SK-N-MC (cell line): ENCODE results near the gene NINJ2.
"Not testable (repeated sequence)": the region's sequence is repeated elsewhere in the genome, so short reads cannot be mapped to it uniquely, and the experiment has no call there.

Source experiments
- DNase-seq: peaks from one replicate; pipeline ENCODE4 v3.0.0-alpha.2; 2011; ENCODE audit warnings: low read depth, low spot score
- H3K27ac ChIP-seq: fragments of 200-600 bp; sonication (generic); 2 replicates; pipeline ENCODE4 v1.5.1; 2016; ENCODE audit warnings: mixed run types
- H3K36me3 ChIP-seq: fragments of 200-600 bp; sonication (generic); 2 replicates; pipeline ENCODE4 v1.6.1; 2017; ENCODE audit warnings: antibody characterized with exemption, low read length, mixed read lengths; ENCODE audit not compliant: insufficient read depth
- H3K4me3 ChIP-seq: fragments of 200-600 bp; sonication (generic); 2 replicates; pipeline ENCODE4 v1.5.1; 2016
- H3K9ac ChIP-seq: fragments of 200-600 bp; sonication (generic); 2 replicates; pipeline ENCODE4 v1.8.0; 2017; ENCODE audit warnings: mixed run types, mixed read lengths; ENCODE audit not compliant: insufficient read length
- H3K9me3 ChIP-seq: fragments of 200-600 bp; sonication (generic); 2 replicates; pipeline ENCODE4 v1.6.1; 2017; ENCODE audit warnings: low read depth, mild to moderate bottlenecking, antibody characterized with exemption, low read length, moderate library complexity, mixed read lengths
- EZH2 ChIP-seq: fragments of 200-600 bp; sonication (generic); IDR thresholded peaks from one replicate; pipeline ENCODE4 v1.6.1; 2017; ENCODE audit warnings: antibody characterized with exemption
- FOXP2 ChIP-seq: optimal IDR thresholded peaks from 2 replicates; pipeline ENCODE3; 2011; ENCODE audit warnings: mild to moderate bottlenecking, moderate library complexity; ENCODE audit not compliant: insufficient read depth; ENCODE audit errors: extremely low read length, control extremely low read depth
- POLR2AphosphoS5 ChIP-seq: IDR thresholded peaks from 2 replicates; pipeline ENCODE4 v1.6.1; 2012; ENCODE audit warnings: mild to moderate bottlenecking, low read depth, low read length, borderline replicate concordance

Gene NINJ2

DNA sequence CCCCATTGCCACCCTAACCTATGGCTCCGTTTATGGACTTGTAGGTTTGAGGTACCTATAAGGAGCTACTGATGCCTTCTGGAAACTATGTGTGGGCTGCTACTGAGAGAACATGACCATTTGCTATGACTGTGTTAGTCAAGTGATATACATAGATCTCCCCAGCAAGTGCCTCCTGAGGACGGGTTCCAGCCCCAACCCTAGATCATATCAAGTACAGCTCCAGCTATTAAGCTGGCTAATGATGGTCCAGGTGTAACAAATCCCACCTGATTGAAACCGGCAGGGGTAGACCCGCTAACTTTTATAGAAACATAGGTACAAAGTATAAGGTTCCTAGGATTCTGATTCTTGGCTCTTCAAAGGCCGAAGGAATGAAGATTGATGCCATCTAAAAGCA, 23.7 kb downstream of the NINJ2 start:
- TF ChIP-seq FOXP2, result no peak
- no peak for TF ChIP-seq EZH2
- TF ChIP-seq POLR2AphosphoS5, result no peak
- Histone ChIP-seq H3K4me3 (no peak overlapping the region), H3K27ac (no peak overlapping the region), H3K9ac (no peak overlapping the region), H3K36me3 (no peaks in the 10 kb centered on the region), H3K9me3 (no peaks in the 10 kb centered on the region)
- no peak for DNase-seq

DNA sequence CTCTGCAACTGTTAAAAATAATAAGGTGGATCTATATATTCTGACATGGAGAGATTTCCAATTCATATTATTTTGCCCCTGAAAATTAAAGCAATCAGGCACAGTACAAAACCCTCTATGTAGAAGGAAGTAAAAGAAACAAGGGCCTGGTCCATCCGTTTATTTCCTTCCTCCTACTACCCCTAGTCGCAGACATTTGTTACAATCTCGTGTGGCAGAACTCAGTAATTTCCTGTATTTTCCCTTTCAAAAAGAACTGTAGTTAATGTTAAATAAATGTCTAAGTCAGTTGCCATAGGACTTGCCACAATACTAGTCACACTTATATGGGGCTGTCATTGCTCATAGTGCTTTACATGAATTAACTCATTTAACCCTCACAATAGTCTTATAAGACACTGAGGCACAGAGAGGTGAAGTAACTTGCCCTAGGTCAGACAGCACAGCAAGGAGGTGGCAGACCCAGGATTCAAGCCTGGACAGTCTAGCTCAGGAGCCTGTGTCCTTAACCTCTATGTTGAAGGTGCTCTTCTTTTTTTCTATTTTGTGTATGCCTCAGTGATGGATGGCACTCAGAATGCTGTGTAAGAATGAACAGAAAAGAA, 24.2 kb downstream of the NINJ2 start:
- no peaks in the 10 kb centered on the region for H3K36me3 ChIP-seq
- no peaks in the 10 kb centered on the region for H3K9me3 ChIP-seq
- TF ChIP-seq EZH2 (no peak), POLR2AphosphoS5 (no peak), FOXP2 (no peak)
- no peak for DNase-seq
- no peak overlapping the region for H3K27ac ChIP-seq
- no peak overlapping the region for H3K4me3 ChIP-seq
- H3K9ac ChIP-seq, result no peak overlapping the region

DNA sequence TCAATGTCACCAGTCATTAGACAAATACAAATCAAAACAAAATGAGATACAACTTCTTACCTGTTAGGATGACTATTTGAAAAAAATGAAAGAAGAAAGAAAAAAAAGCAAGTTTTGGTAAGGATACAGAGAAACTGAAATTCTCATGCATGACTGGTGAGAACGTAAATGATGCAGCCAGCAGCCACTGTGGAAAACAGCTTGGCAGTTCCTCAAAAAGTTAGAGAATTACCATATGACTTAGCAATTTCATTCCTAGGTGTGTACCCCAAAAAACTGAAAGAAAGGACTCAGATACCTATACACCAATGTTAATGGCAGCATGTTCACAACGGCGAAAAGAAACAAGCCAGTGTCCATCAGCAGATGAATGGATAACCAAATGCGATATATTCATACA, 26.6 kb downstream of the NINJ2 start:
- no peak overlapping the region for H3K27ac ChIP-seq
- DNase-seq, result no peak
- TF ChIP-seq FOXP2, result no peak
- no peak for TF ChIP-seq POLR2AphosphoS5
- TF ChIP-seq EZH2, result no peak

DNA sequence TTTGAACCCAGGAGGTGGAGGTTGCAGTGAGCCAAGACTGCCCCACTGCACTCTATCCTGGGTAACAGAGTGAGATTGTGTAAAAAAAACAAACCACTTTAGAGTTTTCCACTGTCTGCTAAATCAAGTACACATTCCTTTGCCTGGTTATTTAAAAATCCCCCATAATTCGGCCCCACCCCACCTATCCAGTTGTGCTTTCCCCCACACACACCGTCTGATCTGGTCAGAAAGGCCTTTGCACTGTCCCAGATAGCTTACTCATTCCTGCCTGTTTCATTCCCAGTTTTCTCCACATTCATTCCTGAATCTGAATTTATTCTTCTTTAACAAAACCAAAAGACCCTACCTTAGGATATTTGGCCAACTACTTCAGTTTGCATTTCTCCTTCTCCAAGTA, 29.5 kb downstream of the NINJ2 start:
- TF ChIP-seq FOXP2, result no peak
- TF ChIP-seq POLR2AphosphoS5, result no peak
- no peak for TF ChIP-seq EZH2
- no peak overlapping the region for H3K27ac ChIP-seq

More for the DNA sequence above, 26.6 kb downstream of the NINJ2 start:
- no peaks in the 10 kb centered on the region for H3K36me3 ChIP-seq
- H3K9me3 ChIP-seq, result no peaks in the 10 kb centered on the region
- H3K4me3 ChIP-seq, result no peak overlapping the region
- no peak overlapping the region for H3K9ac ChIP-seq

DNA sequence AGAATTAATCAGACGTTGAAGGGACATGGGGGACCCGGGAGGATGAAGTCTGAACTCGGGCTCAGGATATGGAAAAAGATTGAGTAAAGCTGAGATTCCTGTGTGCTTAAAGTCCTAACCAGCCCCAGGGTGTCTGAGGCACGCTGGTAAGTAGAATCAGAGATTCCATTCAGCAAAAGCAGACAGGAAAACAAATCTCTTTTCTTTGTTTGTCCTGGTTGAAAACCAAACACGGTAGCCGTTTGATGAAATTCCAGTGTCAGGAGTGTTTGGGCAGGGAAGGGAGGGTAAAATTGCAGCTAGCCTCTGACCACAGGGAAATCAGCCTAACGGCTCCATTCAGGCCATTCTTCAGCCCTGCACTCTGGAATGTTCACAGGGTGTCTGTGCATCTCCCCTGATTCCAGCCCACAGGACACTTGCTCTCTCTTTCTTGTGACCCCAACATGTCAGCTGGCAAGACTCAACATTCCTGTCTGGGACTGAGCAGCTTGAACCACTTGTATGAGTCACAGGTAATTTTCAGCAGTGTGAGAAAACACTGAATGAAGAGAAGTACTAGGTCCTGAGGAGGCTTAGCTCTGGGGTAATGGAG, 31.0 kb downstream of the NINJ2 start:
- Histone ChIP-seq H3K9ac (no peak overlapping the region), H3K36me3 (no peaks in the 10 kb centered on the region), H3K9me3 (no peaks in the 10 kb centered on the region), H3K27ac (no peak overlapping the region), H3K4me3 (no peak overlapping the region)
- TF ChIP-seq FOXP2 (no peak), EZH2 (no peak), POLR2AphosphoS5 (no peak)
- no peak for DNase-seq

More for the DNA sequence above, 29.5 kb downstream of the NINJ2 start:
- DNase-seq, result no peak
- Histone ChIP-seq H3K36me3 (no peaks in the 10 kb centered on the region), H3K4me3 (no peak overlapping the region), H3K9me3 (no peaks in the 10 kb centered on the region), H3K9ac (no peak overlapping the region)

DNA sequence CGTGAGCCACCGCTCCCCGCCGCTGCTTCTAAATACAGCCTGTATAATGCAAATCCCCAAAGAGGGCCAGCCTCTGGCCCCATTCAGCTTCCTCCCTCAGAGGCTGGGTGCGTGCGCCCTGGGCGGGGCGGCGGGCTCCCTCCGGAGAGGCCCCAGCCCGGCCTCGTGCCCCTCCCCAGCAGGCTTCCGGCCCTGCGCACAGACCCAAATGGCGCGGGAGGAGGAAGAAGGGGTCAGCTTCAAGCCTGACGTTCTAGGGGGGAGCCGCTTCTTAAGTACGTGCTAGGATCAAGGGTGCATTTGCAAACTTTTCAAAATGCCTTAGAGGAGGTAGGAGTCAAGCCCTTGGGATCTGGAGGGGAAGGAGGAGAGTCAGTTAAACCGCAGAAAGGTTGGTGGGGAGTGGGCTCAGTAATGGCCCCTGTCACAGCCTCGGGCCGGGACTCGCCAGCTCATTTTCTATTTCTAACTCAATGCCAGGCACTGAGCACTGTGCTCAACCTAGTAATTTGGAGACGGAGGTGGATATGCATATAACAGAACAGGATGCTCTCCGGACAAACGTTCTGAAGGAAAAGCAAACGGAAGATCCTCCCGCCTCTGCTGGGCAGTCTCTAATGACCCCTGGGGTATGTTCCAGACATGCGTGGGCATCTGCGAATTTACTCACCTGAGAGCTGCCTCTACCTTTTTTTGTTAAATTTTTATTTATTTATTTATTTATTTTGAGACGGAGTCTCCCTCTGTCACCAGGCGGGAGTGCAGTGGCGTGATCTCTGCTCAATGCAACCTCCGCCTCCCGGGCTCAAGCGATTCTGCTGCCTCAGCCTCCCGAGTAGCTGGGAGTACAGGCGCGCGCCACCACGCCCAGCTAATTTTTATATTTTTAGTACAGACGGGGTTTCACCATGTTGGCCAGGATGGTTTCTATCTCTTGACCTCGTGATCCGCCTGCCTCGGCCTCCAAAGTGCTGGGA, 32.3 kb downstream of the NINJ2 start:
- DNase-seq, result no peak
- no peak overlapping the region for H3K4me3 ChIP-seq
- TF ChIP-seq EZH2, result no peak
- no peak for TF ChIP-seq POLR2AphosphoS5
- no peak for TF ChIP-seq FOXP2
- no peaks in the 10 kb centered on the region for H3K9me3 ChIP-seq
- no peak overlapping the region for H3K27ac ChIP-seq
- no peaks in the 10 kb centered on the region for H3K36me3 ChIP-seq
- no peak overlapping the region for H3K9ac ChIP-seq

DNA sequence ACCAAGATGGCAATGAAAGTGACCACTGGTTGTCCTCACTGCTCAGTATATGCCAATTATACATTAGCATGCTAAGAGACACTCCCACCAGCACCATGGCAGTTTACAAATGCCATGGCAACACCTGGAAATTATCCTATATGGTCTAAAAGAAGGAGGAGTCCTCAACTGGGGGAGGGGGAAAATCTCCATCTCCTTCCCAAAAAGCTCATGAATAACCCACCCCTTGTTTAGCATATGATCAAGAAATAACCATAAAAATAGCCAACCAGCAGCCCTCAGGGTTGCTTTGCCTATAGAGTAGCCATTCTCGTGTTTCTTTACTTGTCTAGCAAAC, 34.5 kb downstream of the NINJ2 start:
- not testable (repeated sequence) for H3K9ac ChIP-seq, H3K9me3 ChIP-seq, DNase-seq, H3K27ac ChIP-seq, H3K36me3 ChIP-seq, H3K4me3 ChIP-seq

DNA sequence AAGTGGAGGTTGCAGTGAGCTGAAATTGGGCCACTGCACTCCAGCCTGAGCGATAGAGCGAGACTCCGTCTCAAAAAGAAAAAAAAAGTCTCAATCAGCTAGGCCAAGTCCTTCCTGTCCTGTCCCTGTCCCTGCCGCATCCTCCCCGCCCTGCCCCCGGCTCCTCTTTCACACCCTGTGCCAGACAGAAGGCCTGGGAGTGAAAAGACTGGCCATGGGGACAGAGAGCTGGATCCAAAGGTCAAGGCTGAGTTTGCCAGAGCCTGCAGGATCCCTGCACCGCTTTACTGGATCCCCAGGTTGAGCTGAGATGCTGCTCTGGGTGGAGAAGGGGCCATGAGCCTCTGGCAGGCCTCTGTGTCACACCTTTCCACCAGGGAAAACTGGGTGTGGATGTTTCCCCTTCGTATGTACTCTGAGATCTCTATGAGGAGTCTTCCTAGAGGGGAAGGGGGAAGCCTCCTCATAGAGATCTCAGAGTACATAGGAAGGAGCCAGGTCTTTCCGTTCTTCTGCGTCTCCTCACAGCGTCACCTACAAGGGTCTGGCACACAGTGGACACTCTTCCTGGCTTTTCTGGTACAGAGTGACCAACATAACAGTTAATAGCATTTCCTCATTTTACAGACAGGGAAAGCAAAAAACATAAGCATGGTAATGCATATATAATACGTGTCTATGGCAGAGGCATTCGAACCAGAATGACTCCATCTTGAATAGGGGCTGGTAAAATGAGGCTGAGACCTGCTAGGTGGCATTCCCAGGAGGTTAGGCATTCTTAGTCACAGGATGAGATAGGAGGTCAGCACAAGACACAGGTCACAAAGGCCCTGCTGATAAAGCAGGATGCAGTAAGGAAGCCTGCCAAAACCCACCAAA, 35.1 kb downstream of the NINJ2 start:
- DNase-seq, result no peak
- Histone ChIP-seq H3K9me3 (no peaks in the 10 kb centered on the region), H3K27ac (no peak overlapping the region), H3K4me3 (no peak overlapping the region), H3K9ac (no peak overlapping the region), H3K36me3 (no peaks in the 10 kb centered on the region)
- TF ChIP-seq POLR2AphosphoS5 (no peak), EZH2 (no peak), FOXP2 (no peak)
